Fibroblast of villous mesenchyme (primary cell): ENCODE data around the gene ACTN4. TPM values are rescaled to one million over a fixed set of nuclear protein-coding genes. Genes with fewer than 3 reads are reported as not detected.

Experiments
- DNase-seq: peaks from one replicate; pipeline ENCODE4 v3.0.0-alpha.2; 2010; ENCODE audit warnings: low read depth
- H3K4me3 ChIP-seq: 2 replicates; pipeline ENCODE4 v1.5.1; 2011; ENCODE audit warnings: low read depth, mild to moderate bottlenecking, low read length
- total RNA-seq: library from RNA; depleted of rRNA; stranded (reverse); fragments of >200 nt; gene quantifications from 2 replicates; pipeline ENCODE4 v1.2.3, GENCODE V29; 2012
- TF ChIP-seq, protein P1 (sequence below): IDR thresholded peaks from 2 replicates; pipeline ENCODE4 v1.5.1; 2012; ENCODE audit warnings: low read depth, mild to moderate bottlenecking, low read length; ENCODE audit not compliant: insufficient read depth

Gene ACTN4
- total RNA-seq, 1 donor, result 456 TPM

- peak overlapping the region; percentile 99 for H3K4me3 ChIP-seq
- no peak for DNase-seq
- TF ChIP-seq, protein P1, sequence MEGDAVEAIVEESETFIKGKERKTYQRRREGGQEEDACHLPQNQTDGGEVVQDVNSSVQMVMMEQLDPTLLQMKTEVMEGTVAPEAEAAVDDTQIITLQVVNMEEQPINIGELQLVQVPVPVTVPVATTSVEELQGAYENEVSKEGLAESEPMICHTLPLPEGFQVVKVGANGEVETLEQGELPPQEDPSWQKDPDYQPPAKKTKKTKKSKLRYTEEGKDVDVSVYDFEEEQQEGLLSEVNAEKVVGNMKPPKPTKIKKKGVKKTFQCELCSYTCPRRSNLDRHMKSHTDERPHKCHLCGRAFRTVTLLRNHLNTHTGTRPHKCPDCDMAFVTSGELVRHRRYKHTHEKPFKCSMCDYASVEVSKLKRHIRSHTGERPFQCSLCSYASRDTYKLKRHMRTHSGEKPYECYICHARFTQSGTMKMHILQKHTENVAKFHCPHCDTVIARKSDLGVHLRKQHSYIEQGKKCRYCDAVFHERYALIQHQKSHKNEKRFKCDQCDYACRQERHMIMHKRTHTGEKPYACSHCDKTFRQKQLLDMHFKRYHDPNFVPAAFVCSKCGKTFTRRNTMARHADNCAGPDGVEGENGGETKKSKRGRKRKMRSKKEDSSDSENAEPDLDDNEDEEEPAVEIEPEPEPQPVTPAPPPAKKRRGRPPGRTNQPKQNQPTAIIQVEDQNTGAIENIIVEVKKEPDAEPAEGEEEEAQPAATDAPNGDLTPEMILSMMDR, result no peak
These were observed 2.1 kb downstream of the ACTN4 start for GRCh38 chr19:38649305-38650171.

DNA sequence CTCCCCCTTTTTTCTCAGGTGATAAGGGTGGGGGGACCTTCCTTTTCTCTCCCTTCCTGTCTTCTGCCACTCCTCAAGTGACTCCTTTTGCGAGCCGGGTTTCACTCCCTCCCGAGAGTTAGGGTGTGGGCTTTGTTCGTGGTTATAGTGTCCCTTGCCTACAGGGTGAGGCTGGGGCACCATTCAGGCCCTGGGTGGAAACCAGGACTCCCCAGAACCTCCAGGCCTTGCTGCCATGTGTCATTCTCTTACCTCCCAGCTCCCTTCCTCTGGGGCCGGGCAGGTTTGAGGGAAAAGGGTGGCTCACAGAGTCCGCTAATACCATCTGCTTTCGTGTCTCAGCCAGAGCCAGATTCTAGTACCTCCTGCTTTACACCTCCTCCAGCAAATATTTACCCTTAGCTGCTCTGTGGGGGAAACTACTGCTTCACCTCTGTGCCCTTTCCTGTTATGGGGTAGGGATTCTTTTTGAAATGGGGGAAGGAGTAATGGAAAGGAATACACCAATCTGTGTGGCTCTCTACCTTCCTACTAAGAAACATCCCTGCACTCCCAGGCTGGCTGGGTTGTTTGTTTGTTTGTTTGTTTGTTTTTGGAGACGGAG lies 2.8 kb downstream of the ACTN4 start:
- peak overlapping the region; percentile 99 for H3K4me3 ChIP-seq
- TF ChIP-seq, protein P1, result no peak
- DNase-seq, result no peak

DNA sequence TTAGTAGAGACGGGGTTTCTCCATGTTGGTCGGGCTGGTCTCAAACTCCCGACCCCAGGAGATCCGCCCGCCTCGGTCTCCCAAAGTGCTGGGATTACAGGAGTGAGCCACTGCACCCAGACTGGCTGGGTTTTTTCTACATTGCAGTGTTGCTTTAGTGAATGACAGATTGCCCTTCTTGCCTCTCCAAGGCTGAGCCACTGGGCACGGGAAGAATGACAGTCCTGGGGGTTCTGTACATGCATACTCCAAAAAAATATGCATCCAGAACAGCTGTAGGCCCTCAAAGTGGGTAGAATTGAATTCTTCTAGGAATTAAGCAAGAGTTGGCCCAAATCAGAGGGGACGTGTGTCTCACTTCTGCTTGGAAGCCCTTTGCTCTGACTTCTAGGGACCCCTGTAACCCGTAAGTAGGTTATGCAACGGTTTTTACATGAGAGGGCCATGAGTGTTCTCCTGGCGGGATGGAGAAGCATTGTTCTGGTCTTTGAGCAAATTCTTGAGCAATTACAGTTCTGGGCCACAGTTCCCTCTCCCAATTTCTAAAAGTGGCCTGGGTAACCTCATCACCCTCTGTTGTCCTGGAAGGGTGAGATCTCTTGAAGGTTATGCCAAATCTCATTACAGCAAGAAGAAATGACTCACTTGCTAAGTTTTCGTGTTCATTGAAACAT lies 3.6 kb downstream of the ACTN4 start:
- DNase-seq, result peak; percentile 68
- TF ChIP-seq, protein P1, result no peak
- peak overlapping the region; percentile 99 for H3K4me3 ChIP-seq

DNA sequence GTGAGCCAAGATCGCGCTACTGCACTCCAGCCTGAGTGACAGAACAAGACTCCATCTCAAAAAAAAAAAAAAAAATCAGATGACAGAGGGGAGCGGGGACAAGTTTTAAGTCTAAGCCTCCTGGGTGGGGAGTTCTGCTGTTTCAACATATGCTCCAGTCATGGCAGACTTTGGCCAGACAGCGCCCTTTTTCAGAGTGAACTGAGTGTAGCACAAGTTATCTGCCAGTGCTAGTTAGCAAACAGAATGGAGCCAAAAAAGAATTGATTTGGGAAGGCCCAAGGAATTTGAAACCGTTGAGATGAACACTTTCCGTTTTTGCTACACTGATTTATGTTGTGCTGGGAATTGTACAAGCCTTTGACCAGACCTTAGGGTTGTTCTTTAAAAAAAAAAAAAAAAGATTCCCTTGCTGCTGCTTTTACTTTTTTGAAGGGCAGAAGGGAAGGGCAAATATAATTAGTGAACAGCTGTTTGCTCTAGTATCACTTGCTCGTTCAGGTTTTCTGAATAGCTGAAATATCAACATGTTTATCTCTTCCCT lies 5.7 kb downstream of the ACTN4 start:
- peak; percentile 81 for DNase-seq
- TF ChIP-seq, protein P1, result peak; percentile 5
- no peak overlapping the region for H3K4me3 ChIP-seq

- TF ChIP-seq, protein P1, result no peak
- peak; percentile 95 for DNase-seq
- no peak overlapping the region for H3K4me3 ChIP-seq
These were observed 7.2 kb downstream of the ACTN4 start for GRCh38 chr19:38654628-38655055.

- TF ChIP-seq, protein P1, result no peak
- DNase-seq, result no peak
- no peak overlapping the region for H3K4me3 ChIP-seq
These were observed 7.8 kb downstream of the ACTN4 start for GRCh38 chr19:38655148-38655824.
